ENCODE data around the gene YRDC.

Gene YRDC

DNA sequence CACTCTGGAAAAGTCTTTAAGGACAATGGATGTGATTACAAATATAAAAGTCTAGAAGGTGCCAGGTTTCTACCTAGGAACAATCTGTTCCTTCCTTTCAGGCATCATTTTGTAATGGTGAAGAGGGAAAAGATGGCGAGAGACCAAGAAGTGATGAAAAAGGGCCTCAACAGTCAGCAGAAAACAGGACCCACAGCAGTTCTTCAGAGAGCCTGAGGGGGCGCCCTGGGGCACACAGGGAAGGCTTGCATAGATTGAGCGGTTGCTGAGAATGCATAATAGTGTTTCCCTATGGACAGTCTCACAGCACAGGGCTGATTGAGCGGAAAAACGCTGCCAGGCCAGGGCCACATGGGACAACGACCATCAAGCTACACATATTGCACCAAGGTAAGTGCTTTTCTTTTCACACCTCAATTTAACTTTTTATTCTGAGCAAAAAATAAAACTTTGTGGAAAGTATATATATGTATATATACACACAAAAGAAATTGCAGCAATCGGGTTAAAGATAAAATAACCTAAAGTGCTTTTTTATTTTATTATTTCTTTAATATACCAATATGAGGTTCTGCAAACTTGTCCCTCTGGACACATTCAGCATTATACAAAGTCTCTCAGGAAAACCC is 3.1 kb upstream of the YRDC start:
- H3K27ac ChIP-seq (ENCODE audit: insufficient read depth in 1 of 2, low read depth in 1 of 2, low read length in 2 of 2, poor library complexity in 1 of 2, severe bottlenecking in 2 of 2), result no peak overlapping the region
- H3K4me1 ChIP-seq (ENCODE audit: control extremely low read depth in 1 of 4, control insufficient read depth in 4 of 4, insufficient read depth in 4 of 4, low read length in 3 of 4), result peaks cover 5 to 23% (median 18%) of the 10 kb centered on the region in 4 experiments
- CTCF ChIA-PET, result interaction anchor here (1.1 to 2.0 kb wide), 2 partner anchors 27 to 48 kb away, joined by 3 to 5 read pairs; partner anchors contain the start of gene MTF1

DNA sequence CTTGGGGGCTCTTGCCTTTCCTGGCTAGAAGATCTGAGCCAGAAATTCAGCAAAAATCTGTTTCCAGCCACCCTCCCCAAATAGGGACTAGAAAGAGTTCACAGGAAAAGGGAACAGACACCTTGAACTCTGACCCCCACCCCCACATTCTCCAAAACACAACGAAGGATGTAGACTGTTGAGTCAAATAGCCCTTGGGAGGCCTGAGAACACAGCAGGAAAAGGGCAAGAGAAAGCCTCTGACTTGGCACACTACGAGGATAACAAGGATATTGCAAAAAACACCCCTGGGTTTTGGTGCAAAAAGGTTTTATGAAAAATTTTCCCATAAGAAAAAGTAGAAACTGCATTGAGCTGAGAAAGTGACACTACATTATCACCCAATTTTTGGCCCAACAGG is 1.9 kb upstream of the YRDC start:
- CTCF ChIA-PET, result no interaction called here
- peaks cover 7 to 54% (median 25%) of the 10 kb centered on the region in 4 experiments for H3K36me3 ChIP-seq (ENCODE audit: control insufficient read depth in 4 of 4, insufficient read depth in 4 of 4, low read length in 3 of 4)
- WGBS (ENCODE audit: insufficient coverage), result 94% methylated on average over 2 of the region's 2 CpGs

More for the DNA sequence above, 3.1 kb upstream of the YRDC start:
- peaks cover 0 to 53% (median 23%) of the 10 kb centered on the region in 4 experiments for H3K36me3 ChIP-seq (ENCODE audit: control insufficient read depth in 4 of 4, insufficient read depth in 4 of 4, low read length in 3 of 4)
- POLR2A ChIA-PET, result no interaction called here
- no peak overlapping the region for H3K4me3 ChIP-seq (ENCODE audit: control insufficient read depth in 1 of 7, extremely low read depth in 1 of 7, insufficient read depth in 4 of 7, low read depth in 2 of 7, low read length in 6 of 7)
- DNase-seq, result peak; percentile 73 to 80 (median 78)
- no peaks in the 10 kb centered on the region for H3K9me3 ChIP-seq (ENCODE audit: control extremely low read depth in 1 of 5, control insufficient read depth in 4 of 5, insufficient read depth in 2 of 5, low read depth in 1 of 5, low read length in 4 of 5)
- no peaks in the 10 kb centered on the region for H3K27me3 ChIP-seq (replicated peaks in 2 of 5; ENCODE audit: control insufficient read depth in 4 of 5, insufficient read depth in 5 of 5, low read length in 4 of 5)
- WGBS (ENCODE audit: insufficient coverage), result 44% methylated on average over 3 of the region's 7 CpGs

DNA sequence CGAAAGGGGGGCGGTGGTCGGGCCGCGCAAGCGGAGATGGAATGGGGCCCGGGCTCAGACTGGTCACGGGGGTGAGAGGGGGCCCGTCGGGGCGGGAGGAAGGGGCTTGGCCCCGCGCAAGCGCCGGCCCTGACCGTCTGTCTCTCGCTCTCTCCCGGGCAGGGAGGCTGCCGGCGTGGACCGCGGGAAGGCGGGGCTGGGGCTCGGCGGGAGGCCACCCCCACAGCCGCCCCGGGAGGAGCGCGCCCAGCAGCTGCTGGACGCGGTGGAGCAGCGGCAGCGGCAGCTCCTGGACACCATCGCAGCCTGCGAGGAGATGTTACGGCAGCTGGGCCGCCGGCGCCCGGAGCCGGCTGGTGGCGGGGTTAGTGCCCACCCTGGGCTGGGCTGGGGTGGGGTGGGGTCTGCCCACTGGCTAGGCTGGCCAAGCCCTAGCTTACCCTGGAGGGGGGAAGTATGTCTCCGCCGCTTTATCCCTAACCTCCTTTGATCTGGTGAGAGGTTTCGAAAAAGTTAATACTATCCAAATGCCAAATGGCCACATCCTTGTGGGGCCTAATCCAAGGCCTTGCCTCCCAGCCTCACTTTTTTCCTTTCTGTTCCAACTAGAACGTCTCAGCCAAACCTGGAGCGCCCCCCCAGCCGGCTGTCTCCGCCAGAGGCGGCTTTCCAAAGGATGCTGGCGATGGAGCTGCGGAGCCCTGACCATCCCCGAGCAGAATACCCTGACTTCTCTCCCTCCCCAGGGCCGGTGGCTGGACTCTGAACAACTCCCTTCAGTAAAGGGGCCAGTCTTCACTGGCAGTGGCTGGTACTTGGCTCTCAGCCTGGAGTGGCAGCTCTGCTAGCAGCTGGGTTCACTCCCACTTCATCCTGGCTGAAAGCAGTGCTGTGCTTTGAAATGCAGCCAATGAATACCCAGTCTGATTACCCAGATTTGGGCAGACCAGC is 636 bp upstream of the YRDC start:
- ChIA-PET CTCF (interaction anchor here (1.1 to 1.8 kb wide), 4 partner anchors 9 to 52 kb away, joined by 3 to 5 read pairs (median 4); no protein-coding TSS in a partner anchor), POLR2A (interaction anchor here (1.8 to 2.1 kb wide), 3 partner anchors 13 to 116 kb away, joined by 7 to 14 read pairs (median 9); partner anchors contain the start of genes CDCA8 and MTF1)
- Histone ChIP-seq H3K27ac (ENCODE audit: insufficient read depth in 1 of 2, low read depth in 1 of 2, low read length in 2 of 2, poor library complexity in 1 of 2, severe bottlenecking in 2 of 2) (peak overlapping the region; percentile 49 to 97), H3K4me1 (ENCODE audit: control extremely low read depth in 1 of 4, control insufficient read depth in 4 of 4, insufficient read depth in 4 of 4, low read length in 3 of 4) (peaks cover 5 to 23% (median 20%) of the 10 kb centered on the region in 4 experiments), H3K4me3 (ENCODE audit: control insufficient read depth in 1 of 7, extremely low read depth in 1 of 7, insufficient read depth in 4 of 7, low read depth in 2 of 7, low read length in 6 of 7) (peak overlapping the region; percentile 68 to 98 (median 95)), H3K9me3 (ENCODE audit: control extremely low read depth in 1 of 5, control insufficient read depth in 4 of 5, insufficient read depth in 2 of 5, low read depth in 1 of 5, low read length in 4 of 5) (no peaks in the 10 kb centered on the region), H3K36me3 (ENCODE audit: control insufficient read depth in 4 of 4, insufficient read depth in 4 of 4, low read length in 3 of 4) (peaks cover 14 to 55% (median 29%) of the 10 kb centered on the region in 4 experiments), H3K27me3 (replicated peaks in 2 of 5; ENCODE audit: control insufficient read depth in 4 of 5, insufficient read depth in 5 of 5, low read length in 4 of 5) (no peaks in the 10 kb centered on the region)
- peak in 1 of 3 donors; percentile 35 for DNase-seq
- 6% methylated on average over 48 of the region's 54 CpGs for WGBS (ENCODE audit: insufficient coverage)

More for the DNA sequence above, 1.9 kb upstream of the YRDC start:
- H3K27me3 ChIP-seq (replicated peaks in 2 of 5; ENCODE audit: control insufficient read depth in 4 of 5, insufficient read depth in 5 of 5, low read length in 4 of 5), result no peaks in the 10 kb centered on the region
- H3K9me3 ChIP-seq (ENCODE audit: control extremely low read depth in 1 of 5, control insufficient read depth in 4 of 5, insufficient read depth in 2 of 5, low read depth in 1 of 5, low read length in 4 of 5), result no peaks in the 10 kb centered on the region
- H3K4me3 ChIP-seq (ENCODE audit: control insufficient read depth in 1 of 7, extremely low read depth in 1 of 7, insufficient read depth in 4 of 7, low read depth in 2 of 7, low read length in 6 of 7), result no peak overlapping the region
- H3K4me1 ChIP-seq (ENCODE audit: control extremely low read depth in 1 of 4, control insufficient read depth in 4 of 4, insufficient read depth in 4 of 4, low read length in 3 of 4), result peaks cover 5 to 23% (median 20%) of the 10 kb centered on the region in 4 experiments
- POLR2A ChIA-PET, result no interaction called here
- no peak overlapping the region for H3K27ac ChIP-seq (ENCODE audit: insufficient read depth in 1 of 2, low read depth in 1 of 2, low read length in 2 of 2, poor library complexity in 1 of 2, severe bottlenecking in 2 of 2)
- no peak for DNase-seq

DNA sequence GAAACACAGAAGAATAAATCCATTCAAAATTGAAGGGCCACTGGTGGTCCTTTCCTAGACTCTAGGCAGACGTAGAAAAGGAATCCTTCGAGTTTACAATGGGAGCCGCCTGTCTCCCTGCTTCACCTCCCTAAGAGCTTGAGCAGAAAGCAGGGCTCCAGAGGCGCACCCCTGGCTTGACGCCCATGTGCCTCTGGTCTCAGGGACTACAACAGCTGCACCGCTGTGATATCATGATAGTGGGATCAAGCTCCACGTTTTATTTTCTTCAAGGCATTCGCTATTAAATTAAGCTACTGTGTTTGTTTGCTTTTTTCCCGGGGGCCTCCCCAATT is 821 bp downstream of the YRDC start:
- H3K4me1 ChIP-seq (ENCODE audit: control extremely low read depth in 1 of 4, control insufficient read depth in 4 of 4, insufficient read depth in 4 of 4, low read length in 3 of 4), result peaks cover 5 to 23% (median 20%) of the 10 kb centered on the region in 4 experiments
- ChIA-PET CTCF (interaction anchor here (1.3 kb wide), 1 partner anchor 53 kb away, joined by 5 read pairs; the partner anchor contains the start of gene MTF1), POLR2A (interaction anchor here (0.8 to 2.1 kb wide), 4 partner anchors 12 to 115 kb away, joined by 3 to 14 read pairs (median 8); partner anchors contain the start of genes CDCA8, EPHA10 and MTF1)
- H3K9me3 ChIP-seq (ENCODE audit: control extremely low read depth in 1 of 5, control insufficient read depth in 4 of 5, insufficient read depth in 2 of 5, low read depth in 1 of 5, low read length in 4 of 5), result no peaks in the 10 kb centered on the region
- DNase-seq, result peak in 2 of 3 donors; percentile 26 to 44
- 31% methylated on average over 7 of the region's 9 CpGs for WGBS (ENCODE audit: insufficient coverage)
- peak overlapping the region; percentile 68 to 98 (median 95) for H3K4me3 ChIP-seq (ENCODE audit: control insufficient read depth in 1 of 7, extremely low read depth in 1 of 7, insufficient read depth in 4 of 7, low read depth in 2 of 7, low read length in 6 of 7)
- H3K27me3 ChIP-seq (replicated peaks in 2 of 5; ENCODE audit: control insufficient read depth in 4 of 5, insufficient read depth in 5 of 5, low read length in 4 of 5), result no peaks in the 10 kb centered on the region
- peaks cover 19 to 56% (median 37%) of the 10 kb centered on the region in 4 experiments for H3K36me3 ChIP-seq (ENCODE audit: control insufficient read depth in 4 of 4, insufficient read depth in 4 of 4, low read length in 3 of 4)
- H3K27ac ChIP-seq (ENCODE audit: insufficient read depth in 1 of 2, low read depth in 1 of 2, low read length in 2 of 2, poor library complexity in 1 of 2, severe bottlenecking in 2 of 2), result peak overlapping the region; percentile 93 to 97

DNA sequence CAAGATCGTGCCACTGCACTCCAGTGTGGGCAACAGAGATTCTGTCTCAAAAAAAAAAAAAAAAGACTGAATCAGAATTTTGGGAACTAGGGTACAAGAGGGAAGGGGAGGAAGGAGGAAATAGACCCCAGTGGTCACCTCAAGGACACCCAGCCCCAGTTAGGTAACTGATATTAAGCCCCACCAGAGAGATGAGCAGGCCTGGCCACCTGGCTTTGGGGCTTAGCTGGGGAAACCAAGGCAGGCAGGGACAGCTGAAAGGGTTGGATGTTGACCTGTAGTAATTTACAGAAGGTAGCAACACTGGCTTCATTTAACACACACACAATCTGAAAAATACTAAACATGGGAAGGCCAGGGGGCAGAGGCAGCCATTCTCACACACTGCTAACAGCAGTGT is 5.6 kb downstream of the YRDC start:
- no peaks in the 10 kb centered on the region for H3K9me3 ChIP-seq (ENCODE audit: control extremely low read depth in 1 of 5, control insufficient read depth in 4 of 5, insufficient read depth in 2 of 5, low read depth in 1 of 5, low read length in 4 of 5)
- no peaks in the 10 kb centered on the region for H3K27me3 ChIP-seq (replicated peaks in 2 of 5; ENCODE audit: control insufficient read depth in 4 of 5, insufficient read depth in 5 of 5, low read length in 4 of 5)
- no peak overlapping the region for H3K4me3 ChIP-seq (ENCODE audit: control insufficient read depth in 1 of 7, extremely low read depth in 1 of 7, insufficient read depth in 4 of 7, low read depth in 2 of 7, low read length in 6 of 7)
- H3K4me1 ChIP-seq (ENCODE audit: control extremely low read depth in 1 of 4, control insufficient read depth in 4 of 4, insufficient read depth in 4 of 4, low read length in 3 of 4), result peaks cover 5 to 15% (median 10%) of the 10 kb centered on the region in 4 experiments
- ChIA-PET CTCF (no interaction called here), POLR2A (interaction anchor here (0.7 kb wide), 1 partner anchor 128 kb away, joined by 3 read pairs; no protein-coding TSS in a partner anchor)
- no peak for DNase-seq
- no peak overlapping the region for H3K27ac ChIP-seq (ENCODE audit: insufficient read depth in 1 of 2, low read depth in 1 of 2, low read length in 2 of 2, poor library complexity in 1 of 2, severe bottlenecking in 2 of 2)
- WGBS (ENCODE audit: insufficient coverage), result 100% methylated on average over 1 of the region's 1 CpG
- H3K36me3 ChIP-seq (ENCODE audit: control insufficient read depth in 4 of 4, insufficient read depth in 4 of 4, low read length in 3 of 4), result peaks cover 24 to 55% (median 50%) of the 10 kb centered on the region in 4 experiments

GRCh38 chr1:37797750-37798345 is 10.2 kb downstream of the YRDC start:
- 97% methylated on average over 3 of the region's 3 CpGs for WGBS (ENCODE audit: insufficient coverage)
- H3K36me3 ChIP-seq (ENCODE audit: control insufficient read depth in 4 of 4, insufficient read depth in 4 of 4, low read length in 3 of 4), result peaks cover 8 to 21% (median 15%) of the 10 kb centered on the region in 4 experiments
- no peaks in the 10 kb centered on the region for H3K9me3 ChIP-seq (ENCODE audit: control extremely low read depth in 1 of 5, control insufficient read depth in 4 of 5, insufficient read depth in 2 of 5, low read depth in 1 of 5, low read length in 4 of 5)
- H3K4me1 ChIP-seq (ENCODE audit: control extremely low read depth in 1 of 4, control insufficient read depth in 4 of 4, insufficient read depth in 4 of 4, low read length in 3 of 4), result peaks cover 0 to 18% (median 10%) of the 10 kb centered on the region in 4 experiments
- H3K4me3 ChIP-seq (ENCODE audit: control insufficient read depth in 1 of 7, extremely low read depth in 1 of 7, insufficient read depth in 4 of 7, low read depth in 2 of 7, low read length in 6 of 7), result no peak overlapping the region
- DNase-seq, result no peak
- ChIA-PET POLR2A (no interaction called here), CTCF (interaction anchor here (1.3 kb wide), 1 partner anchor 10 kb away, joined by 3 read pairs; the partner anchor contains the start of genes C1orf122 and YRDC)
- peaks cover 0 to 22% (median 12%) of the 10 kb centered on the region in 5 experiments for H3K27me3 ChIP-seq (replicated peaks in 2 of 5; ENCODE audit: control insufficient read depth in 4 of 5, insufficient read depth in 5 of 5, low read length in 4 of 5)
- H3K27ac ChIP-seq (ENCODE audit: insufficient read depth in 1 of 2, low read depth in 1 of 2, low read length in 2 of 2, poor library complexity in 1 of 2, severe bottlenecking in 2 of 2), result no peak overlapping the region
